Measurements from ENCODE around the gene SAMD4B. TPM values are rescaled to one million over a fixed set of nuclear protein-coding genes. Genes with fewer than 3 reads are reported as not detected.
A peak's percentile ranks its signal among the peaks of the same experiment; 100 is the strongest.

Gene SAMD4B
- total RNA-seq, 2 donors from 2014 or later: 44.5 to 72.2 TPM

DNA sequence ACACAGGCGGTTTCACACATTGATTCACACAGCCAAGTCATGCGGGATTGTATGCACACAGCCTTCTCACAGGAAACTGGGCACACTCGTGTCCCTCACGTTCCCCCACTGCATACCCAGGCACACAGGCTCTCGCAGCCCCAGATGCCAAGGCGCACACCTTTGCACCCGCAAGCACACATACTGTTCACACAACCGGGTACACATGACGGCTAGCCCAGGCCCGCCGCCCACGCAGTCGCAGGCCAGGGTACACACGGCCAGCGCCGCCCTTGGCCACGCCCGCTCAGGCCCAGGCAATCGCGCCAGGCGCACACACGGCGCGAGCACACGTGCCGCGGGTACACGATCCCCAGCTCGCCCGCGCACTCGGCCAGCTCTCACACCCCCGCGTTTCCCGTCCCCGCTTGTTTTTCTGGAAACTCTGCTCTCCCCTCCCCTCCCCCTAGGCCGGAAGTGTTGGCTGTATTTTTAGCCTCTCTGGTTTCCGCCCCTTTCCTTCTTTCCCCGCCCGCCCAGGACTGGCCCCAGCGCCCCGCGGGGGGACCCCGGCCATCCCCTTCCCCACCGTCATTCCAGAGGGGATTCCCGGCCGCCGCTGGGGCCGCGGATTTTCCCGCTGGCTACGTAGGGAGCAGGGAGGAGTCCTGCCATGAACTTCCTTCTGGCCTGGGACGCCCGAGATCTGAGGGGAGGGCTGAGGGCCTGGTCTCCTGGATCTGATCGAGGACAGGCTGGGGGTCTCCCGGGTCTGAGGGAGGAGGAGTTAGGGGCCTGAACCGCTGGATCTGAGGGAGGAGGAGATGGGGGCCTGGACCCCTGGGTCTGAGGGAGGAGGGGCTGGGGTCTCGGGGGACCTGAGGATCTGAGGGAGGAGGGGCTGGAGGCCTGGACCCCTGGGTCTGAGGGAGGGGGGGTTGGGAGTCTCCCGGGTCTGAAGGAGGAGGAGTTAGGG lies 60.4 kb downstream of the SAMD4B start:
- DNase-seq (peak; percentile 97), ATAC-seq (peak; percentile 39 to 44)
- intact Hi-C loops (cut with DNase I): no loop called here

DNA sequence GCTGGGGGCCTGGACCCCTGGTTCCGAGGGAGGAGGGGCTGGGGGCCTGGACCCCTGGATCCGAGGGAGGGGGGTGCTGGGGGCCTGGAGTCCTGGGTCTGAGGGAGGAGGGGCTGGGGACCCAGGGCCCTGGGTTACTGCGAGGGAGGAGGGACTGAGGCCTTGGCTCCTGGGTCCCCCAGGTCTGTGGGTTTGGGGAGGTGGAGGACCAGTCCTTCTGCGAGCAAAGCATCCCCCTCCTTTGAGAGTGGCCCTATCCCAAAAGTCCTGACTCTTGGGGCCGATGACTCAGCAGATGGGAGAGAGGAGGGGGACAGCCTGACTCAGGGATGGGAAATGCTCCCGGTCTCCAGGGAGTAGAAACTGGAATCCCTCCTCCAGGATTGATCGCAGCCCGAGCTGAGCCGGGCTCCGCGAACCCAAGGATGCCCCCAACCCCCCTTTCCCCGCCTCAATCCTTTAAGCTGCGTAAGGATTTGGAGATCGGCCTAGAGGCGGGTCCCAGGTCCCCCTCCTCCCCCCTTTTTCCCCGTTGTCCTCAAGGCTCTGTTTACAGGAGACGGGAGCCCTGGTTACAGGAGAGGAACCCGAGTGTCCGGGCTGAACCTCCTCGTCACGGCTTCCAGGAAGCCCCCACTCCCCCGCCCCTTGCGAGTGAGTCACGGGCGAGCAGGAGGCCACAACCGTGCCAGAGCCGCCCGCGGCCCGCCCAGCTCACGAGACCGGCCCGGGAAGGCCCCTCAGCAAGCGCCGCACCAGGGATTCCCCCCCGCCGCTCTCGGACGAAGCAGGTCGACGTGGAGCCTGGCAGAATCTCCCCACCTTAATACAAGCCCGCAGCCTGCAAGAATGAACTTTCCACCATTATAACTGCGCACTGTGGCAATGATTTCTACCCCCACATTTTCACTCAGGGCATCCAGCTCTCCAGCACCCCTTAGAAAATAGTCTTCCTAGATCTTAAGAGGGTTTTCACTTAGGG lies 61.4 kb downstream of the SAMD4B start:
- peak; percentile 53 to 66 for ATAC-seq
- intact Hi-C loops (cut with DNase I): no loop called here

DNA sequence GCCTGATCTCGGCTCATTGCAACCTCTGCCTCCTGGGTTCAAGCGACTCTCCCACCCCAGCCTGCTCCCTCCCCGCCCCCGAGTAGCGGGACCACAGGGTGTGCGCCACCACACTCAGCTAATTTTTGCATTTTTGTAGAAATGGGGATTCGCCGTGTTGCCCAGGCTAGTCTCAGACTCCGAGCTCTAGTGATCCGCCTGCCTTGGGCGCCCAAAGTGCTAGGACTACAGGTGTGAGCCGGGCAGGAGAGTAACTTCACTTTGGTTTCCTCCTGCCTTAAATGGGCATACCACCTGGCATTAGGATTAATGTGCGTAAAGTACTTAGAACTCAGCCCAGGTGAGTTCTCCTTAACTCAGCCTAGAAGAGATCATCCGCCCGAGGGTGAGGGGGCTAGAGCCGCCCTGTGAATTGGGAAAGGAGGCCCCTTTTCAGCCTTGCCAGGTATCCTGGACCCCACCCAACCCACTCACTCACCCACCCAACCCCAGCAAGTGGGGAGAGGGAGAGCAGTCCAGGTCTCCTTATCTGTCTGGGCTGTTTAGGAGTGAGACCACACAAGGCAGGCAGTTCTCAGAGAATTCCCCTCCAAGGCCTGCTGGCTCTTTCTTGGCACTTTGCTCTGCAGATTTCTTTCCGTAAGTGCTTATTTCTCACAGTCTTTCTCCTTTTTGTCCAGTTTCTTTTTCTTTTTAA lies 63.2 kb downstream of the SAMD4B start:
- DNase-seq: no peak
- ATAC-seq: no peak
- intact Hi-C loops (cut with DNase I): no loop called here

More for the DNA sequence above, 61.4 kb downstream of the SAMD4B start:
- DNase-seq: peak; percentile 99

DNA sequence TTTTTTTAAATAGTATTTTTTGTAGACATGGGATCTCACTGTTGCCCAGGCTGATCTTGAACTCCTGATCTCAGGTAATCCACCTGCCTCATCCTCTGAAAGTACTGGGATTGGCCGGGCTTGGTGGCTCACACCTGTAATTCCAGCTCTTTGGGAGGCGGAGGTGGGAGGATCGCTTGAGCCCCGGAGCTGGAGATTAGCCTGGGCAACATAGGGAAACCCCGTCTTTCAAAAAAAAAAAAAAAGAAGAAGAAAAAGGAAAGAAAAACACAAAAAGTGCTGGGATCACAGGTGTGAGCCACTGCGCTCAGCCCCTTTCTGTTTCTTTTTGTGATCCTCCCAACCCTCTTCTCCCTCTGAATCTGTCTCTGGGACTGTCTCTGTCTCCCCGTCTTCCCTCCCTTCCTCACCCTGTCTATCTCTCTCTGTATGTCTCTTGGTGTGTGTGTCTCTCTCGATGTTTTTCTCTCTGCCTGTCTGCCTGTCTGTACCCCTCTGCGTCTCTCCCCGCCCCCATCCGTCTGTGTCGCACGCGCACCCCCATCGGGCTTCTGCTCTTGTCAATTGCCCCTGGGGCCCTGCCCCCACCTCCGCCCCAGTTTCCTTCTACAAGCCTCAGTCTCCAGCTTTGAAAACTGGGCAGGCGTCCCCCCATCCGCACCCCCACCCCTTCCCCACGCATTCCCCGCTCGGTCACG lies 63.9 kb downstream of the SAMD4B start:
- intact Hi-C loops (cut with DNase I): no loop called here
- DNase-seq: no peak
- no peak for ATAC-seq

DNA sequence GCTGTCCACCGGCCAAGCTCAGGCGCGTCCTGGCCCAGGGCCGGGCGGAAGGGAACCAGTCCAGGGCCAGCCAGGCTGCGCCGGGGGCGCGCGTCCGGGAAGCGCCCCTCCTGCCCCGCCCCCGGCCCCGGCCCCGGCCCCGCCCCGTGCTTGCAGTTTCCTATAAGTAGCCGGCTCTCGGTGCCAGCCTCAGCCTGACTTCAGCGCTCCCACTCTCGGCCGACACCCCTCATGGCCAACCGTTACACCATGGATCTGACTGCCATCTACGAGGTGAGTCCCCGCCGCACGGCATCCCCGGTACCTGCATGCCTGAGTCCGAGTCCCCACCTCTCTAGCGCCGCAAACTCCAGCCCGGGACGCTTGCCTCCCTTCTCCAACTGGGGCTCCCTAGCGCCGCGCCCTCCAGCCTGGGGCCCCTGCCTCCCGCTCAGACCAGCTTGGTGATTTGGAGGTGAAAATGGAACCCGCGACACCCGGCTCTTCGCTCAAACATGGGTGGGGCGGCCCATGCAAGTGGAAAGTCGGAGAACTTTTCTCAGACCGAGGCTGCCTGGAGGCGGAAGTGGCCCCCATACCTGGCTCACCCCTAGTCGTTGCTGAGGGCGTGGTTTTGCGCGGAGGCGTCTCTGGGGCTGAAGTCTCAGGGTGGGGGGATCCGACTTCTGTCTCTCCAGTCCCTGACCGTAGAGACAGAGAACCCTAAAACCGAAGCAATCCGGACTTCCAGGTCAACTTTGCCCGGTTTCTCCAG lies 64.6 kb downstream of the SAMD4B start, which contains the start of gene ZFP36:
Gene ZFP36, plus strand, starts transcription at position 192 of the 754 bp plus-strand sequence. Its CDS starts 58 bp downstream, at position 250.
- peak; percentile 45 to 49 for ATAC-seq
- intact Hi-C loops (cut with DNase I): no loop called here
- peak; percentile 92 for DNase-seq

DNA sequence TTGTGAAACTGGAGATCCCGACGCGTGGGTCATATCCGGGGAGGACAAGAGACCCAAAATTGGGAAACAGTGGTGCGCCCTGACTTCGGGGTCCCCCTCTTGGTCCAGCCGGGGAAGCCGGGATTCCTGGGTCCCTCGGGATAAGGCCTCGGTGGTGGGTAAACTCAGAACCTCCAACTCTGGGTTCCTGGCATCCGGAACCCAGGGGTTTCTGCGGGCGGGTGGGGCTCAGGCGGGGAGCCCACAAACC lies 65.1 kb downstream of the SAMD4B start:
- ATAC-seq: no peak
- DNase-seq: no peak
- intact Hi-C loops (cut with DNase I): no loop called here

DNA sequence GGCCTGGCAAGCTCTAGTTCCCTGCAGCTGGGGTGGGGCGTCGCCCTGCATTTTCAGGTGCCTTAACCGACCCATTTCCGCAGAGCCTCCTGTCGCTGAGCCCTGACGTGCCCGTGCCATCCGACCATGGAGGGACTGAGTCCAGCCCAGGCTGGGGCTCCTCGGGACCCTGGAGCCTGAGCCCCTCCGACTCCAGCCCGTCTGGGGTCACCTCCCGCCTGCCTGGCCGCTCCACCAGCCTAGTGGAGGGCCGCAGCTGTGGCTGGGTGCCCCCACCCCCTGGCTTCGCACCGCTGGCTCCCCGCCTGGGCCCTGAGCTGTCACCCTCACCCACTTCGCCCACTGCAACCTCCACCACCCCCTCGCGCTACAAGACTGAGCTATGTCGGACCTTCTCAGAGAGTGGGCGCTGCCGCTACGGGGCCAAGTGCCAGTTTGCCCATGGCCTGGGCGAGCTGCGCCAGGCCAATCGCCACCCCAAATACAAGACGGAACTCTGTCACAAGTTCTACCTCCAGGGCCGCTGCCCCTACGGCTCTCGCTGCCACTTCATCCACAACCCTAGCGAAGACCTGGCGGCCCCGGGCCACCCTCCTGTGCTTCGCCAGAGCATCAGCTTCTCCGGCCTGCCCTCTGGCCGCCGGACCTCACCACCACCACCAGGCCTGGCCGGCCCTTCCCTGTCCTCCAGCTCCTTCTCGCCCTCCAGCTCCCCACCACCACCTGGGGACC lies 65.6 kb downstream of the SAMD4B start:
- peak; percentile 64 for DNase-seq
- ATAC-seq: no peak
- intact Hi-C loops (cut with DNase I): no loop called here

DNA sequence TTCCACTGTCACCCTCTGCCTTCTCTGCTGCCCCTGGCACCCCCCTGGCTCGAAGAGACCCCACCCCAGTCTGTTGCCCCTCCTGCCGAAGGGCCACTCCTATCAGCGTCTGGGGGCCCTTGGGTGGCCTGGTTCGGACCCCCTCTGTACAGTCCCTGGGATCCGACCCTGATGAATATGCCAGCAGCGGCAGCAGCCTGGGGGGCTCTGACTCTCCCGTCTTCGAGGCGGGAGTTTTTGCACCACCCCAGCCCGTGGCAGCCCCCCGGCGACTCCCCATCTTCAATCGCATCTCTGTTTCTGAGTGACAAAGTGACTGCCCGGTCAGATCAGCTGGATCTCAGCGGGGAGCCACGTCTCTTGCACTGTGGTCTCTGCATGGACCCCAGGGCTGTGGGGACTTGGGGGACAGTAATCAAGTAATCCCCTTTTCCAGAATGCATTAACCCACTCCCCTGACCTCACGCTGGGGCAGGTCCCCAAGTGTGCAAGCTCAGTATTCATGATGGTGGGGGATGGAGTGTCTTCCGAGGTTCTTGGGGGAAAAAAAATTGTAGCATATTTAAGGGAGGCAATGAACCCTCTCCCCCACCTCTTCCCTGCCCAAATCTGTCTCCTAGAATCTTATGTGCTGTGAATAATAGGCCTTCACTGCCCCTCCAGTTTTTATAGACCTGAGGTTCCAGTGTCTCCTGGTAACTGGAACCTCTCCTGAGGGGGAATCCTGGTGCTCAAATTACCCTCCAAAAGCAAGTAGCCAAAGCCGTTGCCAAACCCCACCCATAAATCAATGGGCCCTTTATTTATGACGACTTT lies 66.4 kb downstream of the SAMD4B start:
- DNase-seq: no peak
- ATAC-seq: no peak
- intact Hi-C loops (cut with DNase I): no loop called here

DNA sequence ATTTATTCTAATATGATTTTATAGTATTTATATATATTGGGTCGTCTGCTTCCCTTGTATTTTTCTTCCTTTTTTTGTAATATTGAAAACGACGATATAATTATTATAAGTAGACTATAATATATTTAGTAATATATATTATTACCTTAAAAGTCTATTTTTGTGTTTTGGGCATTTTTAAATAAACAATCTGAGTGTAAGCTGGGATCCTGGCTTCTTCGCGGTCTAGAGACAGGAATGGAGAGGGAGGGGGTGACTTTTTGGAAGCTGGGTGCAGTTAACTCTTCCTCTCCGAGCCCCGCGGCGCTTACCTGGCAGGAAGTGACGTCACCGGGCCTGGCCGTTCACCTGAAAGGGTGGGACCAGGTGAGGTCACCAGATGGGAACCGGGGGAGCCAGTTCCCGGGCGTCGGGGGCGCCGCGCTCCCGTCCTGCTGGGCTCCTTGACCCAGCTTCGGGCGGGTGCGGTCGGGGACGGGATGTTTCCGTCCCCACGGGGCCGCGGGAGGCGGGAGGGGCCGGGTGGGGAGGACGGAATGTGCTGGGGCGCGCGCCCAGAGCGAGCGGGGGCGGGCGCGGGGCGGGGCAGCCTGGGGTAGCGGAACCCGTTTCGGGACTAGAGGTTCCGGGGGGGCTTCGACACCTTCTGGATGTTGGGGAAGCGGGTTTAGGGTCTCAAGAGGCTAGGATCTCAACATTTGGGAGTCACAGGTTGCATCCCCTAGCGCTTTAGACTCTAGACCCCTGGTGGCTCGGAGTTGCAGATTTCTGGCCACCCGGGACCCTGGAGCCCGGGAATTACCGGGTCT lies 67.2 kb downstream of the SAMD4B start:
- ATAC-seq (peak; percentile 28), DNase-seq (peak; percentile 94)
- intact Hi-C loops (cut with DNase I): no loop called here

DNA sequence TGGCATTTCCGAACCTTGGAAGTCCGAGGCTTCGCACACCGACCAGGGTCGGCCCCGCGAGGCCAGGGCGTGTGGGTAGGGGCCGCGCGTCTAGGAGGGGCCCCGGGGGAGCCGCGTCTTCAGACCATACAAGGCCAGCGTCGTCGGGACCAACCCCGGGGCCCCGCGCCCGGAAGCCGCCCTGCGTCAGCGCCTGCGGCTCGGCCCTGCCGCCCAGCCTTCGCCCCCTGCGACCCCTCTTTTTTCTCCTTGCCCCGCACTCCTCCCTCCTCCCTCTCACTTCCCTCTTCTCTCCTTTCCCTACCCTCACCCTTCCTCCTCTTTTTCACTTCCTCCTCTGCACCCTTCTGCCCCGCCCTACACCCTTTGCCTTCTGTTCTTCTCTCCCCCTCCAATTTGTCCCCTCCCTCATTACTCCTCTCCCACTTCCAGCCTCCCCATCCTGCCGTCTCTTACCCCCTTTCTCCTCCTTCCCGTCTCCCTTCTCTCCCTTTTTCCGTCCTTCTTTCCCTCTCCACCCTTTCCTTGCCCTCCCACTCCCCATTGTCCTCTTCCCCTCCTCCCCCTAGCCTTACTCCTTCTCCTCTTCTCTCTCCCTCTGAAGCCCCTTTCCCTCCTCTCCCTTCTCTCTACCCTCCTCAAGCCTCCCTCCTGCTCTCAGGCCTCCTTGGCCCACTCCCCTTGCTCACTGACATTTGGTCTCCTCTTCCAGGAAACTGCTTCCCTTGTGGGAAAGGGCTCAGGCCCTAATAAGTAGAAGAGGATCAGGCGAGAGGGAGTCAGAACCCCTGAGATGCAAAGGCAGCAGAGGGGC lies 68.0 kb downstream of the SAMD4B start:
- intact Hi-C loops (cut with DNase I): no loop called here
- ATAC-seq: peak; percentile 26 to 27

DNA sequence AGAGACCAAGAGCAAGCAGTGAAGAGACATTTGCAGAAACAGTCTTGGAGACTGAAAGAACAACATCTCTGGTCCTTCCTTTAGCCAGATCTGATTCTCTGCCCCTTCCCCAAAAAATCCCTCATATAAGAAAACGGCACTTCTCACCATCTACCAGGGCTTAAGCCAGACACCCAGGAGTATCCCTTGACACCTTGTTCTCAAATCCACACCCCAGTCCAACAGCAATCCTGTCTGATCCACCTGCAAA lies 68.5 kb downstream of the SAMD4B start:
- ATAC-seq (no peak), DNase-seq (no peak)
- intact Hi-C loops (cut with DNase I): no loop called here

More for the DNA sequence above, 68.0 kb downstream of the SAMD4B start:
- peak; percentile 90 for DNase-seq

DNA sequence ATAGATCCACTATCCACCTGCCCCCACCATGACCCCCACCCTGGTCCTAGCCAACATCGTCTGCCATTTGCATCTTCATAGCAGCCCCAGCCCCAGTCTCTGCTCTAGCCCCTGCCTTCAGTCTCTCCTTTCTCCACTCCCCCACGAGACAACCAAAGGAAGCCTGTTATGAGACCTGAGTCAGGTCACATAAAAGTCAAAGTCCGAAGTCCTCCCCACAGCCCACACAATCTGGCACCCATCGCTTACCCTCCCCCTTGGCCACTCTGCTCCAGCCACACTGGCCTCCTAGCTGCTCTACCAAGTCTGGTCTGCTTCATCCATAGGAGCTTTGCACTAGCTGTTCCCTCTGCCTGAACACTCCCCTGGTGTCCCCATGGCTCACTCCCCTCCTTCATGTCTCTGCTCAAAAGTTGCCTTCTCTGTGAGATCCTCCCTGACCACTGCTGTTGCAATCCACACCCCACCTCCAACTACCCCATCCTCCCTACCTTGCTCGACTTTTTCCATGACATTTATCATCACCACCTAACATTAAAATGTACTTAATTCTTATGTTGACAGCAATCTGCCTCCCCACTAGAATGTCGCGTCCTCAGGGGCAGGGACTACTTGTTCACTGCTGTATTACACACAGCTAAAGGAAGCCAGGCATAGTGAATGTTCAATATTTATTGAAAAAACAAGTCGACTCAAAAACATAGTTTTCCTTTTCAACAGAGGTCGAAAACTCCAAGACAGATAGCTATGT lies 69.0 kb downstream of the SAMD4B start:
- ATAC-seq (no peak), DNase-seq (peak; percentile 58)
- intact Hi-C loops (cut with DNase I): no loop called here

DNA sequence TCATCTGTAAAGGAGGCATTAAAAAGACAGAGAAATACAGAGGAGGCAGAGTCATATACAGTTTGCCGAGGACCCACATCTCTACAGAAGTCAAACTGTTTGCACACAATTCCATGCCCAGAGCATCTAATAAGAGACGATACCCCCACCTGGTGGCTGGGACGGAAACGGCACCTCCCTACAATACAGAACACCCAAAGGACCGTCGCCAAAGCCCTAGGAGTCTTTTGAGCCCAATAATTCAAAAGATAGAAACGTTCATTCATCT lies 69.5 kb downstream of the SAMD4B start:
- DNase-seq (peak; percentile 92), ATAC-seq (peak; percentile 20 to 34)
- intact Hi-C loops (cut with DNase I): loop anchor here in 1 of 2 donors (1.0 kb wide), 1 partner anchor 14 kb away; no protein-coding TSS in a partner anchor

DNA sequence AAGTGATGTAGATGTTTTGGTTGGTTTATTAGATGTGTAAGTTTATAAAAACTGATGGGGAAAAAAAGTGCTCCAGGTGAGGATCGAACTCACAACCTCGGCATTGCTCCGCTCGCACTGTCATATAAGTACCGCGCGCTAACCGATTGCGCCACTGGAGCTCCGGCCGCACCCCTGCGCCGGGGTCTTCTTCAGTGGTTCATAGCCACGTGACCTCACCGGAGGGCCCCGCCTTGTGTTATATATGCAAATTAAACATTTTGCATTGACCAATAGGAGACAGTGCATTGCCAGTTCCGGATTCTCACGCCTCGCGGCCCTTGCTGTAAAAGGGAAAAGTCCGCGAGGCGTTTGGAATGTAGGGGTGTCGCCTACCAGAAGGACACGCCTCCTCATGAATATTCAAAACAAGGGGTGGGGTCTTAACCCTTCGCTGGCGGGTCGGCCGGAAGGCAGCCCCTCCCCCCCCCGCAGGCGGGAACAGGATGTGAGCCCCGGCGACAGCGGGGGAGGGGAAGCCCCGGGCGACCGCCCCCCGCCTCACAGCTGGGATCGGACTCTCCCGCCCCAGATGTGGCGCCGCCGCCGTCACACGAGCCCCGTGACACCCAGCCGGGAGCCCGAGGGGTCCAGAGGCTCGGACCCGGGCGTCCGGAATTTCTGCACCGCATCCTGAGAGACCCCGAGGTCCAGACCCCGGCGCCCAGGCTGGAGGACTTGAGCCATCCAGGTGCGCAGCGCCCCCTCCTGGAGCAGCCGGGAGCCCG lies 70.1 kb downstream of the SAMD4B start, which contains the start of gene PLEKHG2:
Gene PLEKHG2, plus strand, starts transcription at position 570 of the 767 bp plus-strand sequence. CDS start 1,418 bp downstream, outside the sequence.
- ATAC-seq (peak; percentile 61 to 64), DNase-seq (peak; percentile 97)
- intact Hi-C loops (cut with DNase I): loop anchor here in 1 of 2 donors (1.0 kb wide), 1 partner anchor 15 kb away; no protein-coding TSS in a partner anchor
